Activated CD8-positive, alpha-beta memory T cell treated with anti-CD3 and anti-CD28 coated beads for 48 hours (primary cell): ENCODE data around the gene RELA.

Experiments used
- DNase-seq, 3 experiments: peaks; one replicate each; pipeline ENCODE4 v3.0.0-alpha.2; 2020; ENCODE audit warnings: low read depth in 2 of 3, low spot score in 2 of 3

Gene RELA

GRCh38 chr11:65634440-65634839, 28.3 kb downstream of the RELA start:
- DNase-seq = no peak

- DNase-seq = no peak
Measured at GRCh38 chr11:65634109-65634436, 28.6 kb downstream of the RELA start.

- DNase-seq = no peak
Measured at GRCh38 chr11:65633390-65634108, 29.2 kb downstream of the RELA start.

GRCh38 chr11:65630215-65630614, 32.5 kb downstream of the RELA start:
- DNase-seq = no peak

GRCh38 chr11:65629579-65629978, 33.1 kb downstream of the RELA start:
- DNase-seq = no peak

- no peak for DNase-seq
Measured at GRCh38 chr11:65627202-65627601, 35.5 kb downstream of the RELA start.

- DNase-seq = no peak
Measured at GRCh38 chr11:65625628-65626342, 36.9 kb downstream of the RELA start.

GRCh38 chr11:65624931-65625627, 37.6 kb downstream of the RELA start:
- no peak for DNase-seq

GRCh38 chr11:65623852-65624616, 38.7 kb downstream of the RELA start:
- DNase-seq = no peak

- DNase-seq = no peak
Measured at GRCh38 chr11:65623177-65623576, 39.5 kb downstream of the RELA start.

GRCh38 chr11:65622011-65622410, 40.7 kb downstream of the RELA start:
- no peak for DNase-seq

GRCh38 chr11:65621460-65621859, 41.3 kb downstream of the RELA start:
- no peak for DNase-seq

- DNase-seq = no peak
Measured at GRCh38 chr11:65620666-65621065, 42.0 kb downstream of the RELA start.

- DNase-seq = no peak
Measured at GRCh38 chr11:65619281-65619928, 43.3 kb downstream of the RELA start.

- DNase-seq = no peak
Measured at GRCh38 chr11:65618763-65619162, 44.0 kb downstream of the RELA start.

- DNase-seq = no peak
Measured at GRCh38 chr11:65617990-65618751, 44.5 kb downstream of the RELA start.

GRCh38 chr11:65617136-65617850, 45.4 kb downstream of the RELA start:
- no peak for DNase-seq

- DNase-seq = no peak
Measured at GRCh38 chr11:65616575-65617001, 46.1 kb downstream of the RELA start.

GRCh38 chr11:65615950-65616574, 46.7 kb downstream of the RELA start:
- DNase-seq = no peak
